NAMALWA (cell line): Measurements from ENCODE around the gene NELL2.
"Not testable (repeated sequence)": the region's sequence is repeated elsewhere in the genome, so short reads cannot be mapped to it uniquely, and the experiment has no call there.

Experiments
- DNase-seq: peaks from one replicate; pipeline ENCODE4 v3.0.0-alpha.2; 2015; ENCODE audit warnings: low spot score

NELL2 gene

GRCh38 chr12:44694017-44694416 is 182.1 kb downstream of the NELL2 start:
- no peak for DNase-seq

GRCh38 chr12:44689587-44689986 is 186.5 kb downstream of the NELL2 start:
- no peak for DNase-seq

GRCh38 chr12:44686821-44687432 is 189.2 kb downstream of the NELL2 start:
- DNase-seq, result not testable (repeated sequence)

- no peak for DNase-seq
Measured at GRCh38 chr12:44677724-44678123, 198.4 kb downstream of the NELL2 start.

GRCh38 chr12:44674875-44675274 is 201.2 kb downstream of the NELL2 start:
- no peak for DNase-seq

- DNase-seq, result no peak
Measured at GRCh38 chr12:44673811-44674210, 202.3 kb downstream of the NELL2 start.

- DNase-seq, result no peak
Measured at GRCh38 chr12:44672042-44672441, 204.1 kb downstream of the NELL2 start.

- no peak for DNase-seq
Measured at GRCh38 chr12:44668443-44668842, 207.7 kb downstream of the NELL2 start.

- no peak for DNase-seq
Measured at GRCh38 chr12:44667461-44667860, 208.7 kb downstream of the NELL2 start.

GRCh38 chr12:44663291-44663690 is 212.8 kb downstream of the NELL2 start:
- no peak for DNase-seq

- DNase-seq, result no peak
Measured at GRCh38 chr12:44655846-44656245, 220.3 kb downstream of the NELL2 start.

GRCh38 chr12:44654646-44655639 is 221.2 kb downstream of the NELL2 start:
- peak; percentile 10 for DNase-seq

GRCh38 chr12:44653861-44654527 is 222.1 kb downstream of the NELL2 start:
- no peak for DNase-seq

GRCh38 chr12:44649693-44650092 is 226.4 kb downstream of the NELL2 start:
- no peak for DNase-seq

GRCh38 chr12:44647917-44648690 is 228.0 kb downstream of the NELL2 start:
- no peak for DNase-seq

- DNase-seq, result no peak
Measured at GRCh38 chr12:44640427-44641190, 235.5 kb downstream of the NELL2 start.

- DNase-seq, result no peak
Measured at GRCh38 chr12:44637875-44638274, 238.2 kb downstream of the NELL2 start.

GRCh38 chr12:44628180-44628579 is 247.9 kb downstream of the NELL2 start:
- DNase-seq, result no peak

- DNase-seq, result no peak
Measured at GRCh38 chr12:44627387-44628166, 248.5 kb downstream of the NELL2 start.

- no peak for DNase-seq
Measured at GRCh38 chr12:44626883-44627282, 249.2 kb downstream of the NELL2 start.
